T-cell (primary cell): ENCODE data around the gene PIP5KL1. TPM values are rescaled to one million over a fixed set of nuclear protein-coding genes. Genes with fewer than 3 reads are reported as not detected.
A peak's percentile ranks its signal among the peaks of the same experiment; 100 is the strongest.

Experiments used
- ATAC-seq, 4 experiments: fragments of 200-7000 bp in 3 of 4; fragments of 150-1000 bp in 1 of 4; cut with Tn5 transposase; replicated peaks in 1 of 4; 1 replicate in 3 of 4; 2 replicates in 1 of 4; pipeline ENCODE4 v1.10.0; 2021; ENCODE audit warnings: moderate library complexity in 3 of 4, mild to moderate bottlenecking in 2 of 4, moderate number of reproducible peaks in 1 of 4
- CTCF ChIA-PET, 2 donors: fragments of 300-600 bp; sonication (Branson Sonifier 250); formaldehyde crosslinking; loops; one replicate each; lab custom pipeline; 2022; ENCODE audit warnings: antibody characterized with exemption in 2 of 2; lab: Charles Lee
- POLR2A ChIA-PET, 2 donors: fragments of 300-600 bp; sonication (Branson Sonifier 250); formaldehyde crosslinking; loops; one replicate each; lab custom pipeline; 2022; ENCODE audit warnings: antibody characterized with exemption in 2 of 2; lab: Charles Lee
- DNase-seq, 35 experiments: peaks; one replicate each; pipeline versions ENCODE4 v3.0.0 to v3.0.0-alpha.2; 2013 to 2023
- H3K27ac ChIP-seq: one replicate; pipeline ENCODE4 v1.5.1; 2013; ENCODE audit warnings: low read length
- H3K27me3 ChIP-seq, 2 experiments: replicated peaks in 1 of 2; 1 replicate in 1 of 2; 2 replicates in 1 of 2; pipeline versions ENCODE4 v1.6.1 to v1.7.0; 2013; ENCODE audit warnings: low read length in 1 of 2, mixed read lengths in 1 of 2; ENCODE audit not compliant: control insufficient read depth in 2 of 2, insufficient read depth in 2 of 2; ENCODE audit errors: extremely low read depth in 1 of 2
- H3K36me3 ChIP-seq, 2 donors: 1 replicate in 1 of 2; 2 replicates in 1 of 2; pipeline versions ENCODE4 v1.6.1 to v1.7.0; 2013; ENCODE audit warnings: low read length in 1 of 2; ENCODE audit not compliant: control insufficient read depth in 2 of 2, insufficient read depth in 1 of 2; ENCODE audit errors: extremely low read depth in 1 of 2
- H3K4me1 ChIP-seq, 2 experiments: 1 replicate in 1 of 2; 2 replicates in 1 of 2; pipeline versions ENCODE4 v1.6.1 to v1.7.0; 2013; ENCODE audit warnings: low read length in 2 of 2, mixed read lengths in 1 of 2; ENCODE audit not compliant: insufficient read depth in 2 of 2, control insufficient read depth in 1 of 2; ENCODE audit errors: extremely low read depth in 1 of 2
- H3K4me3 ChIP-seq, 2 donors: 1 replicate in 1 of 2; 2 replicates in 1 of 2; pipeline versions ENCODE4 v1.5.1 to v1.7.0; 2013; ENCODE audit warnings: mild to moderate bottlenecking in 2 of 2, low read length in 1 of 2, moderate library complexity in 1 of 2; ENCODE audit not compliant: control insufficient read depth in 1 of 2; ENCODE audit errors: extremely low read depth in 1 of 2
- H3K9me3 ChIP-seq: 2 replicates; pipeline ENCODE4 v1.7.0; 2013
- H3K27ac Mint-ChIP-seq, 2 donors: one replicate each; pipeline ENCODE4 v1.8.0; 2020 to 2021; ENCODE audit warnings: mild to moderate bottlenecking in 2 of 2, mixed read lengths in 2 of 2
- H3K27me3 Mint-ChIP-seq, 2 donors: one replicate each; pipeline ENCODE4 v1.8.0; 2021 to 2022; ENCODE audit warnings: mixed read lengths in 2 of 2
- H3K36me3 Mint-ChIP-seq: one replicate; pipeline ENCODE4 v1.8.0; 2021; ENCODE audit warnings: mixed read lengths
- H3K4me1 Mint-ChIP-seq, 3 donors: one replicate each; pipeline ENCODE4 v1.8.0; 2020 to 2022; ENCODE audit warnings: mixed read lengths in 3 of 3, mild to moderate bottlenecking in 1 of 3
- H3K4me3 Mint-ChIP-seq, 3 donors: one replicate each; pipeline ENCODE4 v1.8.0; 2020 to 2022; ENCODE audit warnings: mild to moderate bottlenecking in 3 of 3, mixed read lengths in 3 of 3, moderate library complexity in 3 of 3
- H3K9me3 Mint-ChIP-seq, 3 donors: one replicate each; pipeline ENCODE4 v1.8.0; 2020 to 2022; ENCODE audit warnings: mixed read lengths in 3 of 3
- WGBS: methylation state at CpG from one replicate; pipeline ENCODE4 v1.1.5; 2013; ENCODE audit warnings: missing lambda C conversion rate; ENCODE audit not compliant: insufficient coverage; 5-methylcytosine and 5-hydroxymethylcytosine counted together
- total RNA-seq, 35 experiments: library from RNA in 6 of 35; stranded (reverse) in 6 of 35; fragments of 120-200 nt in 1 of 35; gene quantifications; one replicate each; pipeline versions ENCODE4 v1.2.1 to v1.2.4 and lab custom pipeline; 2013 to 2026

PIP5KL1 gene
- total RNA-seq, 5 donors from 2014 or later (not counting 1 experiment from before 2014, with no cell fraction given): 0.99 to 5.6 (median 2.6) TPM

- H3K4me1 ChIP-seq: peaks cover 16 to 45% of the 10 kb centered on the region in 2 experiments
- peaks cover 32 to 45% (median 42%) of the 10 kb centered on the region in 3 donors for H3K4me1 Mint-ChIP-seq
- peaks cover 5 to 28% of the 10 kb centered on the region in 2 donors for H3K36me3 ChIP-seq
- H3K4me3 ChIP-seq: no peak overlapping the region
- no peaks in the 10 kb centered on the region for H3K27me3 ChIP-seq
- ChIA-PET CTCF (interaction anchor here (1.0 to 1.7 kb wide), 2 partner anchors 10 to 178 kb away, joined by 3 to 4 read pairs; partner anchors contain the start of gene TOR2A (in 1 of the 2)), POLR2A (no interaction called here)
- no peak overlapping the region for H3K4me3 Mint-ChIP-seq
- DNase-seq (no peak), ATAC-seq (no peak)
- H3K36me3 Mint-ChIP-seq: peaks cover 23% of the 10 kb centered on the region
- no peaks in the 10 kb centered on the region for H3K9me3 ChIP-seq
- 100% methylated on average over 2 of the region's 5 CpGs for WGBS
- no peak overlapping the region for H3K27ac ChIP-seq
- no peak overlapping the region for H3K27ac Mint-ChIP-seq
- no peaks in the 10 kb centered on the region for H3K27me3 Mint-ChIP-seq
- H3K9me3 Mint-ChIP-seq: no peaks in the 10 kb centered on the region
These were observed 17.7 kb downstream of the PIP5KL1 start for GRCh38 chr9:127912882-127913281.

- Histone ChIP-seq H3K9me3 (no peaks in the 10 kb centered on the region), H3K27ac (no peak overlapping the region), H3K4me1 (peaks cover 11 to 45% of the 10 kb centered on the region in 2 experiments), H3K4me3 (no peak overlapping the region), H3K36me3 (peaks cover 5 to 28% of the 10 kb centered on the region in 2 donors), H3K27me3 (no peaks in the 10 kb centered on the region)
- H3K27me3 Mint-ChIP-seq: no peaks in the 10 kb centered on the region
- H3K4me3 Mint-ChIP-seq: no peak overlapping the region
- H3K36me3 Mint-ChIP-seq: peaks cover 23% of the 10 kb centered on the region
- ATAC-seq (no peak), DNase-seq (no peak)
- peak overlapping the region in 1 of 2 donors; percentile 87 for H3K27ac Mint-ChIP-seq
- WGBS: 97% methylated on average over 31 of the region's 31 CpGs
- ChIA-PET POLR2A (no interaction called here), CTCF (interaction anchor here in 1 of 2 donors (1.7 kb wide), 1 partner anchor 177 kb away, joined by 3 read pairs; the partner anchor contains the start of gene TOR2A)
- no peaks in the 10 kb centered on the region for H3K9me3 Mint-ChIP-seq
- H3K4me1 Mint-ChIP-seq: peaks cover 27 to 41% (median 40%) of the 10 kb centered on the region in 3 donors
These were observed 18.3 kb downstream of the PIP5KL1 start for GRCh38 chr9:127912296-127912695.

DNA sequence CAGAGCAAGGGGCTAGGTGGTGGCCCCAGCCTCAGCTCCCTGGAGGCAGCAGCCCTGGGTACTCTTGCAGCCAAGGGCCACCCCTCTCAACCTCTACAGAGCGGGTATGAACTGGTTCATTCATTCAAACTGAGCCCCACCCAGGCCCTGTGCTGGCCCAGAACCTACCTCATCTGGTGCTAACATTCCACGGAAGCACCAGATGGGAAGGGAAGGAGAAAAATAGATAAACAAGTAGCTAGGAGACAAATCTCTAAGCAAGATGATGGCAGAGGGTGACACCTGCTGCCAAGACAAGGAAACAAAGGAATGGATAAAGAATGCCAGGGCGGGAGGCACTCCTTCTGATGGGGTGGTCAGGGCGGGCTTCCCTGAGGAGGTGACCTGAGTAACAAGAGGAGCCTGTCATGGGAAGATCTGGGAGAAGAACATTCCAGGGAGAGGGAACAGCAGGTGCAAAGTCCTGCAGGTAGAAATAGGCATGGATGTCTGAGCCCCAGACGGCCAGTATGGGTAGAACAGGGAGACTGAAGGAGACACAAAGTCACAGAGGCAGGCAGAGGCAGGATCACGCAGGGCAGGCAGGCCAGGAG lies 19.9 kb downstream of the PIP5KL1 start:
- no peak for DNase-seq
- Histone ChIP-seq H3K9me3 (no peaks in the 10 kb centered on the region), H3K36me3 (peaks cover 5 to 28% of the 10 kb centered on the region in 2 donors), H3K4me1 (peaks cover 8 to 47% of the 10 kb centered on the region in 2 experiments), H3K27ac (peak overlapping the region; percentile 18), H3K4me3 (no peak overlapping the region), H3K27me3 (no peaks in the 10 kb centered on the region)
- Mint-ChIP-seq H3K9me3 (no peaks in the 10 kb centered on the region), H3K27ac (peak overlapping the region; percentile 36 to 87), H3K4me1 (peaks cover 34 to 47% (median 46%) of the 10 kb centered on the region in 3 donors), H3K36me3 (peaks cover 23% of the 10 kb centered on the region), H3K4me3 (peak overlapping the region in 1 of 3 donors; percentile 4), H3K27me3 (no peaks in the 10 kb centered on the region)
- ATAC-seq: no peak
- ChIA-PET CTCF (interaction anchor here in 1 of 2 donors (0.6 to 1.0 kb wide), 2 partner anchors 110 to 176 kb away, joined by 5 read pairs; partner anchors contain the start of gene TOR2A), POLR2A (no interaction called here)
- 76% methylated on average over 4 of the region's 6 CpGs for WGBS

GRCh38 chr9:127909839-127910273 lies 20.7 kb downstream of the PIP5KL1 start:
- WGBS: 92% methylated on average over 14 of the region's 17 CpGs
- no peak for ATAC-seq
- POLR2A ChIA-PET: no interaction called here
- Histone ChIP-seq H3K4me3 (no peak overlapping the region), H3K36me3 (peaks cover 5 to 28% of the 10 kb centered on the region in 2 donors), H3K27me3 (no peaks in the 10 kb centered on the region), H3K9me3 (no peaks in the 10 kb centered on the region), H3K27ac (no peak overlapping the region), H3K4me1 (peaks cover 10 to 47% of the 10 kb centered on the region in 2 experiments)
- H3K36me3 Mint-ChIP-seq: peaks cover 23% of the 10 kb centered on the region
- CTCF ChIA-PET: no interaction called here
- H3K9me3 Mint-ChIP-seq: no peaks in the 10 kb centered on the region
- no peaks in the 10 kb centered on the region for H3K27me3 Mint-ChIP-seq
- H3K4me3 Mint-ChIP-seq: no peak overlapping the region
- H3K4me1 Mint-ChIP-seq: peaks cover 34 to 47% (median 46%) of the 10 kb centered on the region in 3 donors
- peak overlapping the region in 1 of 2 donors; percentile 55 for H3K27ac Mint-ChIP-seq
- no peak for DNase-seq

GRCh38 chr9:127908660-127908926 lies 22.0 kb downstream of the PIP5KL1 start:
- Histone ChIP-seq H3K36me3 (peaks cover 5 to 27% of the 10 kb centered on the region in 2 donors), H3K27ac (no peak overlapping the region), H3K4me1 (peaks cover 21 to 55% of the 10 kb centered on the region in 2 experiments), H3K4me3 (no peak overlapping the region), H3K27me3 (no peaks in the 10 kb centered on the region), H3K9me3 (no peaks in the 10 kb centered on the region)
- ATAC-seq (no peak), DNase-seq (no peak)
- Mint-ChIP-seq H3K27me3 (no peaks in the 10 kb centered on the region), H3K9me3 (no peaks in the 10 kb centered on the region), H3K4me3 (no peak overlapping the region), H3K4me1 (peaks cover 46 to 52% (median 51%) of the 10 kb centered on the region in 3 donors), H3K36me3 (peaks cover 18% of the 10 kb centered on the region), H3K27ac (peak overlapping the region in 1 of 2 donors; percentile 61)
- 96% methylated on average over 8 of the region's 10 CpGs for WGBS
- CTCF ChIA-PET: no interaction called here
- POLR2A ChIA-PET: no interaction called here

GRCh38 chr9:127907867-127908659 lies 22.5 kb downstream of the PIP5KL1 start:
- Histone ChIP-seq H3K4me3 (no peak overlapping the region), H3K36me3 (peaks cover 5 to 27% of the 10 kb centered on the region in 2 donors), H3K9me3 (no peaks in the 10 kb centered on the region), H3K27me3 (no peaks in the 10 kb centered on the region), H3K4me1 (peaks cover 26 to 60% of the 10 kb centered on the region in 2 experiments), H3K27ac (peak overlapping the region; percentile 99)
- no peaks in the 10 kb centered on the region for H3K9me3 Mint-ChIP-seq
- CTCF ChIA-PET: no interaction called here
- no peak overlapping the region for H3K4me3 Mint-ChIP-seq
- H3K4me1 Mint-ChIP-seq: peaks cover 51 to 57% (median 55%) of the 10 kb centered on the region in 3 donors
- POLR2A ChIA-PET: no interaction called here
- peak overlapping the region; percentile 99 to 100 for H3K27ac Mint-ChIP-seq
- 88% methylated on average over 15 of the region's 35 CpGs for WGBS
- H3K27me3 Mint-ChIP-seq: no peaks in the 10 kb centered on the region
- no peak for DNase-seq
- peaks cover 17% of the 10 kb centered on the region for H3K36me3 Mint-ChIP-seq
- ATAC-seq: no peak
